Measurements from ENCODE around the gene GALNTL6.

The GALNTL6 gene

GRCh38 chr4:171812665-171813525, at the start of gene GALNTL6:
Gene GALNTL6 (plus strand): TSS chr4:171813404.
- peak; percentile 32 for DNase-seq (ENCODE audit: low read depth, low spot score)

GRCh38 chr4:171765514-171765913, 47.7 kb upstream of the GALNTL6 start:
- no peak for DNase-seq (ENCODE audit: low read depth, low spot score)

- no peak for DNase-seq (ENCODE audit: low read depth, low spot score)
Measured at GRCh38 chr4:171774642-171775190, 38.5 kb upstream of the GALNTL6 start.

GRCh38 chr4:171779301-171779700, 33.9 kb upstream of the GALNTL6 start:
- DNase-seq (ENCODE audit: low read depth, low spot score): no peak

GRCh38 chr4:171785388-171785787, 27.8 kb upstream of the GALNTL6 start:
- DNase-seq (ENCODE audit: low read depth, low spot score): no peak

GRCh38 chr4:171793723-171794122, 19.5 kb upstream of the GALNTL6 start:
- DNase-seq (ENCODE audit: low read depth, low spot score): no peak

GRCh38 chr4:171794528-171794927, 18.7 kb upstream of the GALNTL6 start:
- DNase-seq (ENCODE audit: low read depth, low spot score): no peak

- no peak for DNase-seq (ENCODE audit: low read depth, low spot score)
Measured at GRCh38 chr4:171809854-171810253, 3.4 kb upstream of the GALNTL6 start.

- no peak for DNase-seq (ENCODE audit: low read depth, low spot score)
Measured at GRCh38 chr4:171812333-171812664, 905 bp upstream of the GALNTL6 start.

GRCh38 chr4:171813526-171814250, 484 bp downstream of the GALNTL6 start:
- no peak for DNase-seq (ENCODE audit: low read depth, low spot score)

GRCh38 chr4:171814545-171814944, 1.3 kb downstream of the GALNTL6 start:
- no peak for DNase-seq (ENCODE audit: low read depth, low spot score)

- no peak for DNase-seq (ENCODE audit: low read depth, low spot score)
Measured at GRCh38 chr4:171817026-171817425, 3.8 kb downstream of the GALNTL6 start.

GRCh38 chr4:171834640-171835039, 21.4 kb downstream of the GALNTL6 start:
- no peak for DNase-seq (ENCODE audit: low read depth, low spot score)

GRCh38 chr4:171843456-171843855, 30.3 kb downstream of the GALNTL6 start:
- no peak for DNase-seq (ENCODE audit: low read depth, low spot score)

- peak; percentile 77 for DNase-seq (ENCODE audit: low read depth, low spot score)
Measured at GRCh38 chr4:171846232-171846631, 33.0 kb downstream of the GALNTL6 start.

- no peak for DNase-seq (ENCODE audit: low read depth, low spot score)
Measured at GRCh38 chr4:171846893-171847292, 33.7 kb downstream of the GALNTL6 start.

GRCh38 chr4:171847751-171848150, 34.5 kb downstream of the GALNTL6 start:
- no peak for DNase-seq (ENCODE audit: low read depth, low spot score)

GRCh38 chr4:171849686-171850222, 36.5 kb downstream of the GALNTL6 start:
- DNase-seq (ENCODE audit: low read depth, low spot score): peak; percentile 2

- no peak for DNase-seq (ENCODE audit: low read depth, low spot score)
Measured at GRCh38 chr4:171851295-171851694, 38.1 kb downstream of the GALNTL6 start.

- DNase-seq (ENCODE audit: low read depth, low spot score): no peak
Measured at GRCh38 chr4:171857302-171858012, 44.3 kb downstream of the GALNTL6 start.

- DNase-seq (ENCODE audit: low read depth, low spot score): no peak
Measured at GRCh38 chr4:171875291-171875690, 62.1 kb downstream of the GALNTL6 start.

- DNase-seq (ENCODE audit: low read depth, low spot score): no peak
Measured at GRCh38 chr4:171876636-171877035, 63.4 kb downstream of the GALNTL6 start.

All from ELF-1 (cell line).